Pancreas (tissue), 10 donors: ENCODE results near the gene LSM14B. TPM values are rescaled to one million over a fixed set of nuclear protein-coding genes. Genes with fewer than 3 reads are reported as not detected.
A peak's percentile ranks its signal among the peaks of the same experiment; 100 is the strongest.

Experiments
- ATAC-seq, 4 donors: fragments of 200-7000 bp; cut with Tn5 transposase; one replicate each; pipeline versions ENCODE4 v1.8.0 to v1.9.1; 2020; ENCODE audit warnings: mild to moderate bottlenecking in 4 of 4, moderate library complexity in 4 of 4
- DNase-seq, 6 donors: peaks; one replicate each; pipeline ENCODE4 v3.0.0-alpha.2; 2020
- FAIRE-seq: peaks from 2 replicates; lab custom pipeline; 2012; peaks lifted over from hg19 to GRCh38; lab: Jason Lieb, UNC
- H3K27ac ChIP-seq, 4 donors: fragments of 200-600 bp; sonication (generic); 1 replicate in 3 of 4; 2 replicates in 1 of 4; pipeline versions ENCODE4 v1.5.0 to v1.8.0; 2020
- H3K27me3 ChIP-seq, 4 donors: fragments of 200-600 bp; one replicate each; pipeline ENCODE4 v1.8.0; 2021
- H3K36me3 ChIP-seq, 3 donors: fragments of 200-600 bp; sonication (generic) in 1 of 3; one replicate each; pipeline versions ENCODE4 v1.5.0 to v1.8.0; 2020 to 2021
- H3K4me1 ChIP-seq, 3 donors: fragments of 200-600 bp; one replicate each; pipeline ENCODE4 v1.8.0; 2021
- H3K4me3 ChIP-seq, 4 donors: fragments of 200-600 bp; sonication (generic) in 2 of 4; one replicate each; pipeline versions ENCODE4 v1.5.0 to v1.8.0; 2020 to 2021
- H3K9me3 ChIP-seq, 4 donors: fragments of 200-600 bp; one replicate each; pipeline ENCODE4 v1.8.0; 2021
- WGBS, 2 donors: extraction: QIAGEN DNeasy Blood & Tissue Kit; methylation state at CpG; one replicate each; pipeline ENCODE4 v1.1.7; 2013; 5-methylcytosine and 5-hydroxymethylcytosine counted together
- intact Hi-C, 3 donors: fragments of 100-400 bp; cut with DNase I; formaldehyde crosslinking; loops; one replicate each; pipeline versions ENCODE4 v1.11.1 to v1.14.2; 2022
- polyA plus RNA-seq, 2 donors: library from polyadenylated mRNA; stranded (reverse); fragments of 200-250 nt; gene quantifications; one replicate each; pipeline ENCODE4 v1.2.3, GENCODE V29; 2013
- total RNA-seq, 6 donors: library from RNA; stranded (reverse); fragmentation: NEBNext Ultra II Directional in 4 of 6; extraction: Animal tissue kit (Norgen Biotek cat#: 25700) in 4 of 6; gene quantifications; one replicate each; pipeline versions ENCODE4 v1.2.1 to v1.2.4, GENCODE V29; 2021 to 2023
- TF ChIP-seq, protein P1 (sequence below), 4 donors: fragments of 200-600 bp; sonication (generic) in 3 of 4; IDR thresholded peaks; one replicate each; pipeline versions ENCODE4 v1.5.0 to v1.8.0; 2021; ENCODE audit warnings: antibody characterized with exemption in 4 of 4
- donor health status: healthy with polysubstance abuse.
- donor health status: DM: no; HTN: no; CAD: no; lungs with moderate emphysema.
- donor health status: DM: no; HTN: no; CAD: no.
- donor health status: control.
- donor health status: control.
- donor health status: Bipolar disorder and iron deficiency.
- donor health status: DM: yes; HTN: yes; CAD: no.
- donor health status: DM: no; HTN: no; CAD: no.
- donor health status: DM: no; HTN: no; CAD: no.
- donor health status: DM: yes; HTN: yes; CAD: no.

Gene LSM14B
- total and polyA plus RNA-seq, 8 donors: 8.4 to 20.1 (median 16.7) TPM

DNA sequence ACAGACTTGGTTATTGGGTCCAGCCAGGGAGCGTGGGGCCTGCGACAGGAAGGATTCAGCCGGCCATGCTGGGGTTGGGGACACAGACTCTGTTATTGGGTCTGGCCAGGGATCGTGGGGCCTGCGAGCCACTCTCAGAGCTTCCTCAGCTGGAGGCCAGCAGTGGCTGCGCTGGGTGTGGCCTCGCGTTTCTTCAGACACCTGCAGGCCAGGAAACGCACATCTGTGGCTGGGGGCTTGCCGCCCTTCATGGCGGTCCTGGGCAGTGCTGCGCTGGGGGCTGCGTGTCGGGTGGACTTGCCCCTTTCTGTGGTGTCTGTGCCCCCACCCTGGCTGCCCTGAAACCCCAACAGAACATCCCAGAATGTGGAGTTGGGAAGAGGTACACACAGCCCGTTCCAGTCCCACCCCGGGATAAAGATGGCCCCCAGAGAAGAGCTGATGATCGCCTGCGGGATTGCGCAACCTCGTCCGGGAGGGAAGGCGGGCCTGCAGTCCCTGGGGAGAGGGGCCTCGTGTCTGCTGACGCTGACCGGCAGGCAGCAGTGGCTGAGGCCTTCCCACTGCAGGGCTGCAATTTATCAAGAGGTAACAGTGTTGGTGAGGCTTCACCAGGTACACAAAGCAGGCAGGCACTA is 43.6 kb downstream of the LSM14B start:
- no peak overlapping the region for H3K4me3 ChIP-seq
- DNase-seq (peak in 2 of 6 donors; percentile 19 to 55), ATAC-seq (peak in 1 of 4 donors; percentile 11), FAIRE-seq (no peak)
- H3K36me3 ChIP-seq: peaks cover 0 to 50% (median 11%) of the 10 kb centered on the region in 3 donors
- WGBS, 2 donors: 89 to 90% methylated on average over 25 of the region's 25 CpGs
- intact Hi-C loops: no loop called here
- no peaks in the 10 kb centered on the region for H3K27me3 ChIP-seq
- no peaks in the 10 kb centered on the region for H3K9me3 ChIP-seq
- H3K27ac ChIP-seq: no peak overlapping the region
- no peaks in the 10 kb centered on the region for H3K4me1 ChIP-seq
- TF ChIP-seq, protein P1, sequence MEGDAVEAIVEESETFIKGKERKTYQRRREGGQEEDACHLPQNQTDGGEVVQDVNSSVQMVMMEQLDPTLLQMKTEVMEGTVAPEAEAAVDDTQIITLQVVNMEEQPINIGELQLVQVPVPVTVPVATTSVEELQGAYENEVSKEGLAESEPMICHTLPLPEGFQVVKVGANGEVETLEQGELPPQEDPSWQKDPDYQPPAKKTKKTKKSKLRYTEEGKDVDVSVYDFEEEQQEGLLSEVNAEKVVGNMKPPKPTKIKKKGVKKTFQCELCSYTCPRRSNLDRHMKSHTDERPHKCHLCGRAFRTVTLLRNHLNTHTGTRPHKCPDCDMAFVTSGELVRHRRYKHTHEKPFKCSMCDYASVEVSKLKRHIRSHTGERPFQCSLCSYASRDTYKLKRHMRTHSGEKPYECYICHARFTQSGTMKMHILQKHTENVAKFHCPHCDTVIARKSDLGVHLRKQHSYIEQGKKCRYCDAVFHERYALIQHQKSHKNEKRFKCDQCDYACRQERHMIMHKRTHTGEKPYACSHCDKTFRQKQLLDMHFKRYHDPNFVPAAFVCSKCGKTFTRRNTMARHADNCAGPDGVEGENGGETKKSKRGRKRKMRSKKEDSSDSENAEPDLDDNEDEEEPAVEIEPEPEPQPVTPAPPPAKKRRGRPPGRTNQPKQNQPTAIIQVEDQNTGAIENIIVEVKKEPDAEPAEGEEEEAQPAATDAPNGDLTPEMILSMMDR (IDR thresholded peaks at IDR 0.05): no peak

DNA sequence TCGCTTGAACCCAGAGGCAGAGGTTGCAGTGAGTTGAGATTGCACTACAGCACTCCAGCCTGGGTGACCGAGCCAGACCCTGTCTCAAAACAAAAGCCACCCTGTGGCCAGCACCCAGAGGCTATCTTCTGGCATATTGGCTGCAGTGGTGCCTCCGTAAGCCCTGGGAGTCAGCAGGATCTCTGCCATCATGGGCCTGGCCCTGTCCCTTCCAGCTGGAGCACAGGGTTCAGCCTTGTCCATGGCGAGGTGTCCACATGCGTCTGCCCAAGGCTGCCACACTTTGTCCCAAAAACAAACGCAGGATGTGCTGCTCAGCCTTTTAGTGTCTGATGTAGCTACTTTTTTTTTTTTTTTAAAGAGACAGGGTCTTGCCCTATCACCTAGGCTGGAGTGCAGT is 45.2 kb downstream of the LSM14B start:
- no peak for FAIRE-seq
- intact Hi-C loops: no loop called here
- TF ChIP-seq, protein P1 (IDR thresholded peaks at IDR 0.05): no peak
- WGBS, 2 donors: 87 to 89% methylated on average over 6 of the region's 6 CpGs
- no peak overlapping the region for H3K4me3 ChIP-seq
- H3K27me3 ChIP-seq: no peaks in the 10 kb centered on the region
- ATAC-seq: no peak
- DNase-seq: peak in 2 of 6 donors; percentile 15 to 21
- H3K36me3 ChIP-seq: peaks cover 0 to 45% (median 7%) of the 10 kb centered on the region in 3 donors
- H3K27ac ChIP-seq: no peak overlapping the region
- no peaks in the 10 kb centered on the region for H3K4me1 ChIP-seq
- no peaks in the 10 kb centered on the region for H3K9me3 ChIP-seq

DNA sequence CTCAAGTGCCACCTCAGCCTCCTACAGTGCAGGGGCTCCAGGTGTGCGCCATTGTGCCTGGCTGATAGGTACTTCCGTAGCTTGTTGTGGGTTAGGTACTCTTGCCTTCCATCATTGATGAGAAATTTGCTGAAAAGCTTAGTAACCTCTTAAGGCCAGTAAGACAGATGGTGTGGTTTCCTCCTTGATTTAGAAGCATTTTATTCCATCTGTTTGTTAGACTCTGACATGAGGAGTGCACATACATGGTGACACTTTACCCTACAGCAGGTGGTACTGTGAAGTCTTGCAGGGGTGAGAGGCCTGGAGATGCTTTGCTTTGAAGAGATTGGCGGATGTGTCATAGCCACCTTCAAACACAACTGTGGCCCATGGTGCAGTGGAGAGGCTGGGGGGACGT is 45.8 kb downstream of the LSM14B start:
- ATAC-seq (no peak), FAIRE-seq (no peak), DNase-seq (peak in 1 of 6 donors; percentile 6)
- Histone ChIP-seq H3K27ac (no peak overlapping the region), H3K36me3 (peaks cover 0 to 42% (median 7%) of the 10 kb centered on the region in 3 donors), H3K4me1 (no peaks in the 10 kb centered on the region), H3K4me3 (no peak overlapping the region), H3K27me3 (no peaks in the 10 kb centered on the region), H3K9me3 (no peaks in the 10 kb centered on the region)
- TF ChIP-seq, protein P1 (IDR thresholded peaks at IDR 0.05): no peak
- WGBS, 2 donors: 90 to 94% methylated on average over 4 of the region's 4 CpGs
- intact Hi-C loops: no loop called here

DNA sequence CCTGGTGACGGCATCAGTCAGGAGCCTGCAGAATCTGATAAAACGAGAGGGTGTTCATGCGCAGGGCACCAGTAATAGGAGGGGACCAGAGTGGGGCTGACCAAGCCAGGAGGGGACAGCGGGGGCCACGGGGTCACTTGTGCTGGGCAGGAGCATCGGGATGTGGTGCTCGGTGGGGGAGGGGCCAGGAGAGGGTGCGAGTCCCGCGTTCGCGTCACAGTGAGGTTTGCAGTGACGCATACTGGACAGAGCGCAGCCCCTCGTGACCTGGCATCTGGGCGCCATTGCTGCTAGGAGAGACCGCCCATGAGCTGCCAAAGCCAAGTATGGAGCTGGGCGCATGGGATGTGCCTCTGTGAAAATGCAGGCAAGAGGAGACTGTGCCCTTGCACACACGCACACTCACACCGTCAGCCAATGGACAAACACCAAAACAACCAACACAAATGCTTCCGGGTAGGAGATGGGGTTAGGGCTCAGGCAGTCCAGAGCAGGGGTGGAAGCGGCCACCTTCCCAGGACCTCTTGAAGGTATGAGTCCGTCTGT is 46.7 kb downstream of the LSM14B start:
- Histone ChIP-seq H3K36me3 (peaks cover 0 to 36% (median 4%) of the 10 kb centered on the region in 3 donors), H3K27me3 (no peaks in the 10 kb centered on the region), H3K4me1 (no peaks in the 10 kb centered on the region), H3K4me3 (no peak overlapping the region), H3K9me3 (no peaks in the 10 kb centered on the region), H3K27ac (no peak overlapping the region)
- ATAC-seq (no peak), DNase-seq (peak in 2 of 6 donors; percentile 25 to 58), FAIRE-seq (no peak)
- intact Hi-C loops: no loop called here
- TF ChIP-seq, protein P1 (IDR thresholded peaks at IDR 0.05): no peak
- 93 to 95% methylated on average over 23 of the region's 23 CpGs for WGBS, 2 donors

DNA sequence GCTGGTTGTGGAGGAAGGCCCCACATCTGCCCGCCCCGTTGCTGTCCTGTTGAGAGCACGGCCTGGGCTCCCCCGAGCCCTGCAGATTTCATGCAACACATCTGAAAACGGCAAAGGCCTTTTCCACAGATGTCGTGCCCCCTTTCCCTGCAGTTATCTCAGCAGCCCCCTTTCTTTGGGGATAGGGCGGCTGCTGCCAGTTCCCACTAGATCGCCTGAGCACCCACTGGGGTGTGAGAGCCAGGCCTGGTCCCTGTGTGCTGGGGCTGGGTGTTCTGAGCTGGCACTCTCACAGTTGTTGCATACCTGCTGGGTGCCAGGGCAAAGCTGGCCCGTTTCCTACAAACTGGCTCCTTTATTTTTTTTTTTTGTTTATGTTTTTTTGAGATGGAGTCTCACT is 48.3 kb downstream of the LSM14B start:
- no peak for ATAC-seq
- TF ChIP-seq, protein P1 (IDR thresholded peaks at IDR 0.05): no peak
- intact Hi-C loops: loop anchor here in 1 of 3 donors (10.0 kb wide), 1 partner anchor 214 kb away; the partner anchor contains the start of gene RPS21
- no peak for FAIRE-seq
- no peak overlapping the region for H3K27ac ChIP-seq
- no peaks in the 10 kb centered on the region for H3K27me3 ChIP-seq
- H3K9me3 ChIP-seq: no peaks in the 10 kb centered on the region
- peaks cover 0 to 32% (median 7%) of the 10 kb centered on the region in 3 donors for H3K36me3 ChIP-seq
- WGBS, 2 donors: 91 to 96% methylated on average over 9 of the region's 9 CpGs
- DNase-seq: peak in 2 of 6 donors; percentile 11 to 28
- H3K4me3 ChIP-seq: no peak overlapping the region
- no peaks in the 10 kb centered on the region for H3K4me1 ChIP-seq
